ENCODE data around the gene GJD3. TPM values are rescaled to one million over a fixed set of nuclear protein-coding genes. Genes with fewer than 3 reads are reported as not detected.

GJD3 gene
- total RNA-seq, 1 donor from 2014 or later: not detected

DNA sequence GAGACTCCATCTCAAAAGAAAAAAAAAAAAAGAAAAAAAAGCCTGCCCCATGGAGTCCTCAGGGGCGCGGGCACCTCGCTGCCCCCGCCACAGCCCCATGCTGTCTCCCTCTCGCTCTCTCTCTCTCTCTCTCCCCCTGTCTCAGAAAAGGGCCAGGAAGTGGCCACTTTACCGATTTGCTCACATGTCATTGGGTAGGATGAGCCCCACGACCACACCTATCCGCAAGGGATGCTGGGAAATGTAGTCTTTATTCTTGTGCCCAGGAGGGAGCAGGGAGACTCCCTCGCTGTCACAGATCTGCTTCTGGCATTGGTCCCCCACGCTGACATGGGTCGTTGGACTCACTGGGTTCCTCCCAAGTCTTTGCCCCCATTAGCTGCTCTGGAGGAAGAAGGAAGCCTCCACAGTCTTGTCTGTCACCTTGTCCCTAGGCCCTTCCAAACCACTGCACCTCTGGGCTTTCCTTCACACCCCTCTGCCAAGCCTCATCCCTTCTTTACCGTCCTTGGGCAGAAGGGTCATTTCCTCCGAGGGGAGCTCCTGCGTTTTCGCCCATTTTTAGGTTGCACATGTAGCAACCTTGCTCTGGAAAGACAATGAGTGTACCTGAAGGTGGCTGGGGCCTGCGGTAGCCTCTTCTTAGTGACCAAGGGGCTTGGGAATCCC, 6.9 kb upstream of the GJD3 start:
- intact Hi-C loops (cut with micrococcal nuclease): no loop called here

- intact Hi-C loops (cut with micrococcal nuclease): loop anchor here (10.0 kb wide), 2 partner anchors 75 to 255 kb away; partner anchors contain the start of gene IGFBP4
These were observed 5.4 kb upstream of the GJD3 start for GRCh38 chr17:40369923-40370322.

DNA sequence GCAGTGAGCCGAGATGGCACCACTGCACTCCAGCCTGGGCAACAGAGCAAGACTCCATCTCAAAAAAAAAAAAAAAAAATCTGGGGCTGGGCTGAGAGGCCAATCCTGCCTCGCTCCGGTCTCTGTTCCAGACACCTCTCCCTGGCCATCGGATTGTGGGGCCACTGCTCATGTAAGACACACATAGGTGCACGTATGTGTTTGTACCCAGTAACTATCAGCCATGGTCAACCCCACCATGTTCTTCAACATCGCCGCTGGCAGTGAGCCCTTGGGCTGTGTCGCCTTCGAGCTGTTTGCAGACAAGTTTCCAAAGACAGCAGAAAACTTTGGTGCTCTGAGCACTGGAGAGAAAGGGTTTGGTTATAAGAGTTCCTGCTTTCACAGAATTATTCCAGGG, 3.2 kb upstream of the GJD3 start:
- intact Hi-C loops (cut with micrococcal nuclease): loop anchor here (10.0 kb wide), 2 partner anchors 77 to 257 kb away; partner anchors contain the start of gene IGFBP4

DNA sequence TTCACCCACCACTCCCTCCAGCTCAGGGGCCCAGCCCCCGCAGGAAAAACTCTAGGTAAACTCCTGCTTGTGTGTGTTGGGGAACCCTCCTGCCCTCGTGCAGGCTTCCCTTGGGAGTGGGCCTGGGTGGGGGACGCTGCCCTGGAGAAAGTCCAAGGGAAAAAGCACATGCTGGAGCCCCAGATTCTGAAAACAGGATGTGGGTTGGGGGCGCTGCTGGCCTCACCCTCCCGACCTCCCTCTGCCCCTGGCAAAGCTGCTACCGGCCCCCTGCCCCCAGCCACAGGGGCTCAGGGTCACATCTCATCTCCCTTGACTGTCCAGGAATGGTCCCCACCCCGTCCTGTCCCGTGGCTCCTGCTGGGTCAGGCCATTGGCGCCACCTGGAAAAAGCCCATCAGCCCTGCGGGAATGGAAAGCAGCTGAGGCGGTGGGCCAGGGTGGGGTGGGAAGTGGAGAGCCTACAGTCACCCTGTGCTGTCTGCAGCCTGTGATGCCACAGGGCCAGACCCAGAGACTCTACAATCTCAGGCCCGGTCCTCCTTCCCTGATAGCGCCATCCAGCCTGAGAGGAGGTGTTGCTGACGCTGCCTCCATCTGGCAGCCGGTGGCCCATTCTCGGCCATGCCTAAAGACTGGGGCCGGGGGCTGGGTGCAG, 2.5 kb upstream of the GJD3 start:
- intact Hi-C loops (cut with micrococcal nuclease): loop anchor here (10.0 kb wide), 2 partner anchors 78 to 258 kb away; partner anchors contain the start of gene IGFBP4

GRCh38 chr17:40366076-40366860, 1.7 kb upstream of the GJD3 start:
- intact Hi-C loops (cut with micrococcal nuclease): loop anchor here (10.0 kb wide), 2 partner anchors 79 to 259 kb away; partner anchors contain the start of gene IGFBP4

DNA sequence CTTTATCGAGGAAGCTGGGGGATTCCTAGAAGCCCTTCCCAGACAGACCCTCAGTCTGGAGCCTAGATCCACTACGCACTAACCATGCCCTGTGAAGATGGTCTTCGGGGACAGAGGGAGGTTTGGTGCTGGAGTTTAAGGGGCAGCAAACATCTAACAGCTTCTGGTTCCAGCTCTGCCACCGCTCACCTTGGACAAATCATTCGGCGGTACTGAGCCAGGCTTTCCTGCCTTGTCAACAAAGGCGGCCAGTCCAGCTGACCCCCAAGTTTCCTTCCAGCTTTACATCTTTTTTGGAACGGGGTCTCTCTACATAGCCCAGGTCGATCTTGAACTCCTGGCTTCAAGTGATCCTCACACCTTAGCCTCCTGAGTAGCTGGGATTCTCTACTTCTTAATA, 369 bp upstream of the GJD3 start:
- intact Hi-C loops (cut with micrococcal nuclease): loop anchor here (5.0 to 10.0 kb wide), 3 partner anchors 80 to 260 kb away; partner anchors contain the start of gene IGFBP4

DNA sequence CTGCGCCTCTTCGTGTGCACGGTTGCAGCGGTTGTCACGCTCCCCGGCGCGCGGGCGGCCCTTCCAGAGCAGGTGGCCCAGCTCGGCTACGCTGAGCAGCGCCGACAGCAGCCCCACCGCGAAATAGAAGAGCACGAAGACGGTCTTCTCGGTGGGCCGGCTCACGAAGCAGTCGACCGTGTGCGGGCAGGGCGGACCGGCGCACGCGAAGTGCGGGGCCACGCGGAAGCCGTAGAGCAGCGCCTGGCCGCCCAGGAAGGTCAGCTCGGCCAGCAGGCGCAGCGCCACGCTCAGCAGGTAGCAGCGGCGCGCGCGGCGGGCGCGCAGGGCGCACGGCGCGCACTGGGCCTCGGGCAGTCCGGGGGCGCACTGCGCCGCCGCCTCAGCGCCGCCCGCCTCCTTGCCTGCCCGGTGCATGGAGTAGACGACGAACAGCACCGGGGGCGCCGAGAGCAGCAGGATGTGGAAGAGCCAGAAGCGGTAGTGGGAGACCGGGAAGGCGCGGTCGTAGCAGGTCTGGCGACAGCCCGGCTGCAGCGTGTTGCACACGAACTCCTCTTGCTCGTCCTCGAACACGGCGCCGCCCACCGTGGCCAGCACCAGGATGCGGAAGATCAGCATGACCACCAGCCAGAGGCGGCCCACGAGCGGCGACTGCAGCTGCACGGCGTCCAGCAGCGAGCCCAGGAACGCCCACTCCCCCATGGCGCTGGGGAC, 1.3 kb downstream of the GJD3 start:
- intact Hi-C loops (cut with micrococcal nuclease): loop anchor here (2.0 to 10.0 kb wide), 4 partner anchors 82 to 262 kb away; partner anchors contain the start of gene IGFBP4

- intact Hi-C loops (cut with micrococcal nuclease): loop anchor here (2.0 to 10.0 kb wide), 4 partner anchors 82 to 262 kb away; partner anchors contain the start of gene IGFBP4
These were observed 1.8 kb downstream of the GJD3 start for GRCh38 chr17:40362696-40363110.

DNA sequence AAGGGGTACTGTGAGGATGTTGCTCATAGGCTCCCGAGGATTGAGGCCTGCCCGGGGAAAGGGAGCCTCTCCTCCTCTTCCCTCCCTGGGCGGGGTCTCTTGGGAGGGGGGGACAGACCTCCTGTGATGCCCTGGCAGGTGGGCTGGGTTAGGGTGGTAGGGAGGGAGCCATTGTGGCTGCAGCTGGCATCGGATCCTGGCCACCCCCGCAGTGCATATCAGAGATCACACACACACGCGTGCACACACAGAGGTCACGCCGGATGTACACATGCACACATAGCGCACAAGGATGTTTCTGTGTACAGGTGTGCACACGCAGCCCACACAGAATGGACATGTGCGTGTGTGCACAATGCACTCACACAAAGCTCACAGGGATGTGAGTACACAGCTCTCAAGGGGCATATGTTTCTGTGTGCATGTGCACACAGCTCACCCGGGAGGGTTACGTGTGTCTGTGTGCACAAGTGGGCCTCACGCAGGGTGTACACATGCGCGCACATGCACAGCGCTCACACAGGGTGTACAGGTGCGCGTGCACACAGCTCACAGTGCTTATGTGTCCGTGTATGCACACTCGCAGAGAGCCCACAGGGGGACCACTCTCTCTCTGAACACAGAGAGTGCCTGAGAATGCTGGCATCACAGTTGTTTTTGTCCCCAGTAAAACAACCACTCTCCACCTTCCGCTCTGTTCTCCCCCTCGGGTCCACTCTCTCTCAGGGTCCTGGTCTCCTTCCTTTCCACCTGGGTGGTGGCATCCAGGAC, 2.4 kb downstream of the GJD3 start:
- intact Hi-C loops (cut with micrococcal nuclease): loop anchor here (2.0 to 10.0 kb wide), 4 partner anchors 83 to 263 kb away; partner anchors contain the start of gene IGFBP4

DNA sequence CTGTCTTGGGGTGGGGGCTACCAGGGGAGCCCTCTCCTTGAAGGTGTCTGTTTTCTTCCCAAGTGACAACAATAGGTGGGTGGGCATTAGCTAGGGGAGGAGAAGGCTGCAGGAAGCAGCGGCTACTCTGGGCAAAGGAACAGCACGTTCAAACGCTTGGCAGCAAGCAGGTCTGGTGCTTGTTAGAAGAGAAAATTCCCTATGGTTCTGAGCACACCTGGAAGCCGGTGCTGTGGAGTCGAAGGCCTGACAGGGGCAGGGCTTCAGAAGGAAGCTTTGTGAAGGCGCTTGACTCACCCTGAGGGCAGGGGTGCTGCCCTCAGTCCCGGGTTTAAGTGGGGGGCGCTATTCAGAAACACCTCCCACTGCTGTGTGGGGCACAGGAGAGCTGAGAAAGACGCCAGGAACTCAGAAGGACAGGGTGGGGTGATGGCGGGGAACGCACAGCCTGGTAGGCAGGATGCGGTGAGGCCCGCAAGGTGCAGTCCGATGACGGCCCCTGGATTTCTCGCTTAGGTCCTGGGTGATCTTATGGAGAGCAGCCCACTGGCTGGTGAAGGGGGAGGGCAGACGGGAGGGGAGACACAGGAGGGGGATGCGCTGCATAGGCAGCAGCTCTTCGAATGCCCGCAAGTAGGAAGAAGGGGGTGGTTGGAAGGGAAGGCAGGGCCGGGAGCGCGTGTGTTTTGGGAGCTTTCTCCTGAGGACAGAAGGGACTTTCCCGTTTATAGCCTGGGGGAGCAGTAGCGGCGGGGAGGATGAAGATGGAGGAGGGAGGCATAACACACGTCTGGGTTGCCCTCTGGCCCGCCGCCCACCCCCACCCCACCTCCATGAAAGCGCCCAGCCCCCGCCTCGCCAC, 3.2 kb downstream of the GJD3 start:
- intact Hi-C loops (cut with micrococcal nuclease): loop anchor here (5.0 to 10.0 kb wide), 3 partner anchors 84 to 264 kb away; partner anchors contain the start of gene IGFBP4

DNA sequence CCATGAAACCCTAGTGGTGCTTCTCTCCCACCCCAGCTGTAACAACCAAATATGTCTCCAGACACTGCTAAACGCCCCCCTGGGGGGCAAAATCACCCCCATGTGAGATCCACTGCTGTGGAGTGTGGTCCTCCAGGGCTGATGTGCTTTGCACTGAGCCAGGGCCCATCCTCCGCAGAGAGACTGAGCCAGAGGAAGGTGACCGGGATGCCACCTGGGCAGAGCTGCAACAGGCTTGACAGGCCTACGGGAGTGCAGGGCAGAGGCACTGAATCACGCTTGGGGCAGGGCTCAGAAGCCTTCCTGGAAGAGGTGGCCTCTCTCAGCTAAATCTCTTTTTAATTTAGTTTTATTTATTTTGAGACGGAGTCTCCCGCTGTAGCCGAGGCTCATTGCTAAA, 4.4 kb downstream of the GJD3 start:
- intact Hi-C loops (cut with micrococcal nuclease): loop anchor here (5.0 to 10.0 kb wide), 3 partner anchors 85 to 265 kb away; partner anchors contain the start of gene IGFBP4

- intact Hi-C loops (cut with micrococcal nuclease): loop anchor here (1.0 to 10.0 kb wide), 6 partner anchors 36 to 369 kb away; partner anchors contain the start of genes TOP2A and WIPF2
These were observed 6.1 kb downstream of the GJD3 start for GRCh38 chr17:40358323-40359038.

DNA sequence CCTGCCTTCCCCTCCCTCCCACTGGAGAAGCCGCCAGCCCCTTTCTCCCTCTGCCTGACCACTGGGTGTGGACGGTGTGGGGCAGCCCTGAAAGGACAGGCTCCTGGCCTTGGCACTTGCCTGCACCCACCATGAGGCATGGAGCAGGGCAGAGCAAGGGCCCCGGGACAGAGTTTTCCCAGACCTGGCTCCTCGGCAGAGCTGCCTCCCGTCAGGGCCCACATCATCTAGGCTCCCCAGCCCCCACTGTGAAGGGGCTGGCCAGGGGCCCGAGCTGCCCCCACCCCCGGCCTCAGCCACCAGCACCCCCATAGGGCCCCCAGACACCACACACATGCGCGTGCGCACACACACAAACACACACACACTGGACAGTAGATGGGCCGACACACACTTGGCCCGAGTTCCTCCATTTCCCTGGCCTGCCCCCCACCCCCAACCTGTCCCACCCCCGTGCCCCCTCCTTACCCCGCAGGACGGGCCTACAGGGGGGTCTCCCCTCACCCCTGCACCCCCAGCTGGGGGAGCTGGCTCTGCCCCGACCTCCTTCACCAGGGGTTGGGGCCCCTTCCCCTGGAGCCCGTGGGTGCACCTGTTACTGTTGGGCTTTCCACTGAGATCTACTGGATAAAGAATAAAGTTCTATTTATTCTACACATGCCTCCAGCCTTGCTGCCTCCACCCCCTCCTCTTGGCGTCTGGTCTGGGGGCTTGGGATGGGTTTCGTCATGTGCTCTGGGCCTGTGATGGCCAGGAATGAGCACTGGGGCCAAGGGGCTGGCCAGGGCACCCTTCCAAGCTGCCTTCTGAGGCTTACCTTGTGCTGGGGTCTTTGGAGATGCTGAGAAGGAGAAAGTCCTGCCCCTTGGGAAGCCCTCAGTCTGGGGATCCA, 7.3 kb downstream of the GJD3 start:
- intact Hi-C loops (cut with micrococcal nuclease): loop anchor here (5.0 to 10.0 kb wide), 5 partner anchors 35 to 370 kb away; partner anchors contain the start of genes TOP2A and WIPF2

DNA sequence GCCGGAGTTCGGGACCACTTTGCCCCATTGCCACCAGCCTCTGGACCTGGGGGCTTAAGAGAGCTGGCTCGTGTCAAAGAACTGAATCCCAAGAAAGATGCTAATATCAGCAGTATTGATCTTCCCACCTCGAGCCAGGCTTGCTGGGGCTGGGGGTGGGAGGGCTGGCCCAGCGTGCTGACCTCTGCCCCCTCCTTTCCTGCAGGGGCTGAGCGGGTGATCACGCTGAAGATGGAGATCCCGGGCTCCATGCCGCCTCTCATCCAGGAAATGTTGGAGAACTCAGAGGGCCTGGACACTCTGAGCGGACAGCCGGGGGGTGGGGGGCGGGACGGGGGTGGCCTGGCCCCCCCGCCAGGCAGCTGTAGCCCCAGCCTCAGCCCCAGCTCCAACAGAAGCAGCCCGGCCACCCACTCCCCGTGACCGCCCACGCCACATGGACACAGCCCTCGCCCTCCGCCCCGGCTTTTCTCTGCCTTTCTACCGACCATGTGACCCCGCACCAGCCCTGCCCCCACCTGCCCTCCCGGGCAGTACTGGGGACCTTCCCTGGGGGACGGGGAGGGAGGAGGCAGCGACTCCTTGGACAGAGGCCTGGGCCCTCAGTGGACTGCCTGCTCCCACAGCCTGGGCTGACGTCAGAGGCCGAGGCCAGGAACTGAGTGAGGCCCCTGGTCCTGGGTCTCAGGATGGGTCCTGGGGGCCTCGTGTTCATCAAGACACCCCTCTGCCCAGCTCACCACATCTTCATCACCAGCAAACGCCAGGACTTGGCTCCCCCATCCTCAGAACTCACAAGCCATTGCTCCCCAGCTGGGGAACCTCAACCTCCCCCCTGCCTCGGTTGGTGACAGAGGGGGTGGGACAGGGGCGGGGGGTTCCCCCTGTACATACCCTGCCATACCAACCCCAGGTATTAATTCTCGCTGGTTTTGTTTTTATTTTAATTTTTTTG, 8.5 kb downstream of the GJD3 start:
- intact Hi-C loops (cut with micrococcal nuclease): loop anchor here (1.0 to 10.0 kb wide), 6 partner anchors 34 to 371 kb away; partner anchors contain the start of genes TOP2A and WIPF2

GRCh38 chr17:40355123-40355803, 9.3 kb downstream of the GJD3 start:
- intact Hi-C loops (cut with micrococcal nuclease): loop anchor here (1.0 to 10.0 kb wide), 6 partner anchors 33 to 372 kb away; partner anchors contain the start of genes TOP2A and WIPF2
